ENCODE measurements around the gene COX7A2. TPM values are rescaled to one million over a fixed set of nuclear protein-coding genes. Genes with fewer than 3 reads are reported as not detected.

COX7A2 gene
- total RNA-seq, 1 donor from 2014 or later = 267 TPM

- intact Hi-C loops (cut with DNase I) = no loop called here
- ATAC-seq = peak; percentile 18 to 75
Observed at GRCh38 chr6:75268121-75268987, 24.8 kb upstream of the COX7A2 start.

GRCh38 chr6:75267461-75267860 lies 23.9 kb upstream of the COX7A2 start:
- intact Hi-C loops (cut with DNase I) = no loop called here
- Histone ChIP-seq H3K27ac (no peak overlapping the region), H3K36me3 (peaks cover 27% of the 10 kb centered on the region), H3K9me3 (no peaks in the 10 kb centered on the region), H3K4me3 (no peak overlapping the region), H3K4me1 (peaks cover 38% of the 10 kb centered on the region), H3K27me3 (ENCODE audit: low read depth) (no peaks in the 10 kb centered on the region)
- no peak for TF ChIP-seq CTCF (IDR thresholded peaks at IDR 0.05)
- DNase-seq (no peak), ATAC-seq (peak in 1 of 2 donors; percentile 17)

More at GRCh38 chr6:75268121-75268987, 24.8 kb upstream of the COX7A2 start:
- Histone ChIP-seq H3K27ac (no peak overlapping the region), H3K36me3 (peaks cover 18% of the 10 kb centered on the region), H3K9me3 (no peaks in the 10 kb centered on the region), H3K4me1 (peaks cover 44% of the 10 kb centered on the region), H3K27me3 (ENCODE audit: low read depth) (no peaks in the 10 kb centered on the region), H3K4me3 (no peak overlapping the region)
- no peak for DNase-seq
- no peak for TF ChIP-seq CTCF (IDR thresholded peaks at IDR 0.05)

- Histone ChIP-seq H3K27me3 (ENCODE audit: low read depth) (no peaks in the 10 kb centered on the region), H3K4me1 (peaks cover 35% of the 10 kb centered on the region), H3K4me3 (no peak overlapping the region), H3K36me3 (peaks cover 34% of the 10 kb centered on the region), H3K9me3 (no peaks in the 10 kb centered on the region), H3K27ac (no peak overlapping the region)
- ATAC-seq (peak; percentile 66 to 80), DNase-seq (no peak)
- TF ChIP-seq CTCF (IDR thresholded peaks at IDR 0.05) = peak; percentile 85
- intact Hi-C loops (cut with DNase I) = no loop called here
Observed at GRCh38 chr6:75266716-75267291, 23.2 kb upstream of the COX7A2 start.

GRCh38 chr6:75263401-75263750 lies 19.8 kb upstream of the COX7A2 start:
- ATAC-seq (no peak), DNase-seq (no peak)

More at GRCh38 chr6:75263401-75263750, 19.8 kb upstream of the COX7A2 start:
- Histone ChIP-seq H3K4me1 (peaks cover 20% of the 10 kb centered on the region), H3K9me3 (no peaks in the 10 kb centered on the region), H3K36me3 (peaks cover 68% of the 10 kb centered on the region), H3K27ac (no peak overlapping the region), H3K4me3 (no peak overlapping the region), H3K27me3 (ENCODE audit: low read depth) (no peaks in the 10 kb centered on the region)
- TF ChIP-seq CTCF (IDR thresholded peaks at IDR 0.05) = no peak
- intact Hi-C loops (cut with DNase I) = no loop called here

Data from lower lobe of right lung (tissue), 2 donors.